Measurements from ENCODE around the gene ROCK2. TPM values are rescaled to one million over a fixed set of nuclear protein-coding genes. Genes with fewer than 3 reads are reported as not detected.

The ROCK2 gene
- total RNA-seq, 1 donor from 2014 or later = 45.4 TPM

- peaks cover 18% of the 10 kb centered on the region for H3K4me1 Mint-ChIP-seq
- DNase-seq (ENCODE audit: low spot score in 2 of 2, unreplicated experiment in 2 of 2) = no peak
- H3K9me3 Mint-ChIP-seq = no peaks in the 10 kb centered on the region
- H3K4me3 Mint-ChIP-seq = no peak overlapping the region
- no peak overlapping the region for H3K27ac Mint-ChIP-seq
- TF ChIP-seq, protein P1, sequence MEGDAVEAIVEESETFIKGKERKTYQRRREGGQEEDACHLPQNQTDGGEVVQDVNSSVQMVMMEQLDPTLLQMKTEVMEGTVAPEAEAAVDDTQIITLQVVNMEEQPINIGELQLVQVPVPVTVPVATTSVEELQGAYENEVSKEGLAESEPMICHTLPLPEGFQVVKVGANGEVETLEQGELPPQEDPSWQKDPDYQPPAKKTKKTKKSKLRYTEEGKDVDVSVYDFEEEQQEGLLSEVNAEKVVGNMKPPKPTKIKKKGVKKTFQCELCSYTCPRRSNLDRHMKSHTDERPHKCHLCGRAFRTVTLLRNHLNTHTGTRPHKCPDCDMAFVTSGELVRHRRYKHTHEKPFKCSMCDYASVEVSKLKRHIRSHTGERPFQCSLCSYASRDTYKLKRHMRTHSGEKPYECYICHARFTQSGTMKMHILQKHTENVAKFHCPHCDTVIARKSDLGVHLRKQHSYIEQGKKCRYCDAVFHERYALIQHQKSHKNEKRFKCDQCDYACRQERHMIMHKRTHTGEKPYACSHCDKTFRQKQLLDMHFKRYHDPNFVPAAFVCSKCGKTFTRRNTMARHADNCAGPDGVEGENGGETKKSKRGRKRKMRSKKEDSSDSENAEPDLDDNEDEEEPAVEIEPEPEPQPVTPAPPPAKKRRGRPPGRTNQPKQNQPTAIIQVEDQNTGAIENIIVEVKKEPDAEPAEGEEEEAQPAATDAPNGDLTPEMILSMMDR (IDR thresholded peaks at IDR 0.05; ENCODE audit: unreplicated experiment) = no peak
- no peaks in the 10 kb centered on the region for H3K36me3 Mint-ChIP-seq
- no peaks in the 10 kb centered on the region for H3K27me3 Mint-ChIP-seq (ENCODE audit: low read depth)
These were observed 32.9 kb downstream of the ROCK2 start for GRCh38 chr2:11311543-11311942.

DNA sequence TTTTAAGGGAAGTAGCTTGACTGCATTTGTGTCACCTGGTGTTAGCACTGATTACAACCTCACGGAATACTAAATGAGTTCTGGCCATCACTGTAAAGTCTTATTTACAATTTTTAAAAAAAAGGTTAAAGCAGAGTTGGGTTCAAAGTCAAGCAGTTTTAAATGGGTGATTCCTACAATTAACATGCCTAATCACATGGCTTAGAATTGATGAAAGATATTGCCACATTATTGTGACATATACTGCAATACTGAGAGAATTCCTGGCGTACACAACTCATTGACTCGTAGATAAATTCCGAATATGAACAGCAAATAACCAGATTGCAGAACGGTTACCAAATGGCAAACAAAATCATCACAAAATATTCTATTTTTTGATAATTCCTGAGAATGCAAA, 34.2 kb downstream of the ROCK2 start:
- TF ChIP-seq, protein P1 (IDR thresholded peaks at IDR 0.05; ENCODE audit: unreplicated experiment) = no peak
- no peak for DNase-seq (ENCODE audit: low spot score in 2 of 2, unreplicated experiment in 2 of 2)
- H3K9me3 Mint-ChIP-seq = no peaks in the 10 kb centered on the region
- peak overlapping the region; percentile 9 for H3K27ac Mint-ChIP-seq
- no peaks in the 10 kb centered on the region for H3K36me3 Mint-ChIP-seq
- H3K4me1 Mint-ChIP-seq = peaks cover 14% of the 10 kb centered on the region
- H3K27me3 Mint-ChIP-seq (ENCODE audit: low read depth) = no peaks in the 10 kb centered on the region
- no peak overlapping the region for H3K4me3 Mint-ChIP-seq

- Mint-ChIP-seq H3K36me3 (no peaks in the 10 kb centered on the region), H3K27me3 (ENCODE audit: low read depth) (no peaks in the 10 kb centered on the region), H3K27ac (peak overlapping the region; percentile 16), H3K9me3 (no peaks in the 10 kb centered on the region), H3K4me1 (peaks cover 14% of the 10 kb centered on the region), H3K4me3 (no peak overlapping the region)
- TF ChIP-seq, protein P1 (IDR thresholded peaks at IDR 0.05; ENCODE audit: unreplicated experiment) = no peak
- no peak for DNase-seq (ENCODE audit: low spot score in 2 of 2, unreplicated experiment in 2 of 2)
These were observed 34.7 kb downstream of the ROCK2 start for GRCh38 chr2:11309706-11310105.

DNA sequence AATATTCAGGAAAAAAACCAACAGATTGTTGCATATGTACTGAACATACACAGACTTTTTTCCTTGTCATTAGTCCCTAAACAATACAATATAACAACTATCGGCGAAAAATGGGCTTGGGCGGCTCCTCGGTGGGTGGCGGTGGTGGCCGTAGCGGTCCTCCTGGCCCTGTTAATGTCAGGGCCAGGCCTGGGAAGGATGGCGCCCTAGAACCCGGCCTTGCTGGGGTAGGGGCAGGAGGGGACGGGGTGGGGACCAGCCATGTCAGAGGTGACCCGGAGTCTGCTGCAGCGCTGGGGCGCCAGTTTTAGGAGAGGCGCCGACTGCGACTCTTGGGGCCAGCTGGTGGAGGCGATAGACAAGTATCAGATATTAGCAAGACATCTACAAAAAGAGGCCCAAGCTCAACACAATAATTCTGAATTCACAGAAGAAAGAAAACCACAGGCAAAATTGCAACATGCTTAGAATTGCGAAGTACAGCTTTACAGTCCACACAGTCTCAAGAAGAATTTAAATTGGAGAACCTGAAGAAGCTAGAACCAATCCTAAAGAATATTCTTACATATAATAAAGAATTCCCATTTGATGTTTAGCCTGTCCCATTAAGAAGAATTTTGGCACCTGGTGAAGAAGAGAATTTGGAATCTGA, 36.5 kb downstream of the ROCK2 start:
- H3K4me1 Mint-ChIP-seq = peaks cover 14% of the 10 kb centered on the region
- H3K4me3 Mint-ChIP-seq = no peak overlapping the region
- DNase-seq (ENCODE audit: low spot score in 2 of 2, unreplicated experiment in 2 of 2) = no peak
- H3K27me3 Mint-ChIP-seq (ENCODE audit: low read depth) = no peaks in the 10 kb centered on the region
- TF ChIP-seq, protein P1 (IDR thresholded peaks at IDR 0.05; ENCODE audit: unreplicated experiment) = no peak
- no peak overlapping the region for H3K27ac Mint-ChIP-seq
- no peaks in the 10 kb centered on the region for H3K36me3 Mint-ChIP-seq
- H3K9me3 Mint-ChIP-seq = no peaks in the 10 kb centered on the region

- no peak overlapping the region for H3K27ac Mint-ChIP-seq
- TF ChIP-seq, protein P1 (IDR thresholded peaks at IDR 0.05; ENCODE audit: unreplicated experiment) = no peak
- H3K27me3 Mint-ChIP-seq (ENCODE audit: low read depth) = no peaks in the 10 kb centered on the region
- H3K9me3 Mint-ChIP-seq = no peaks in the 10 kb centered on the region
- H3K4me3 Mint-ChIP-seq = no peak overlapping the region
- DNase-seq (ENCODE audit: low spot score in 2 of 2, unreplicated experiment in 2 of 2) = no peak
- H3K4me1 Mint-ChIP-seq = peaks cover 9% of the 10 kb centered on the region
- no peaks in the 10 kb centered on the region for H3K36me3 Mint-ChIP-seq
These were observed 38.5 kb downstream of the ROCK2 start for GRCh38 chr2:11305958-11306357.

All from mesothelial cell of epicardium (in vitro differentiated cells).